Heart right ventricle (tissue), 16 donors: ENCODE results near the gene USP12. TPM values are rescaled to one million over a fixed set of nuclear protein-coding genes. Genes with fewer than 3 reads are reported as not detected.
A peak's percentile ranks its signal among the peaks of the same experiment; 100 is the strongest.
"Not testable (repeated sequence)": the region's sequence is repeated elsewhere in the genome, so short reads cannot be mapped to it uniquely, and the experiment has no call there.

Experiments
- ATAC-seq, 8 donors: fragments of 200-7000 bp; cut with Tn5 transposase; one replicate each; pipeline ENCODE4 v1.9.1; 2020; ENCODE audit warnings: mild to moderate bottlenecking in 8 of 8, moderate library complexity in 8 of 8, moderate number of reproducible peaks in 1 of 8
- DNase-seq, 2 donors: peaks; one replicate each; pipeline ENCODE4 v3.0.0-alpha.2; 2020
- H3K27ac ChIP-seq, 10 donors: fragments of 200-600 bp; sonication (generic) in 2 of 10; one replicate each; pipeline versions ENCODE4 v1.5.0 to v1.8.0; 2020 to 2022; ENCODE audit warnings: mild to moderate bottlenecking in 3 of 10
- H3K27me3 ChIP-seq, 7 donors: fragments of 200-600 bp; one replicate each; pipeline ENCODE4 v1.8.0; 2021 to 2022; ENCODE audit warnings: mild to moderate bottlenecking in 2 of 7
- H3K36me3 ChIP-seq, 9 donors: fragments of 200-600 bp; sonication (generic) in 1 of 9; one replicate each; pipeline versions ENCODE4 v1.5.0 to v1.8.0; 2020 to 2022; ENCODE audit warnings: mild to moderate bottlenecking in 2 of 9
- H3K4me1 ChIP-seq, 9 donors: fragments of 200-600 bp; sonication (generic) in 1 of 9; one replicate each; pipeline versions ENCODE4 v1.5.0 to v1.8.0; 2020 to 2022; ENCODE audit warnings: mild to moderate bottlenecking in 4 of 9
- H3K4me3 ChIP-seq, 10 donors: fragments of 200-600 bp; sonication (generic) in 2 of 10; one replicate each; pipeline versions ENCODE4 v1.5.0 to v1.8.0; 2020 to 2022; ENCODE audit warnings: mild to moderate bottlenecking in 7 of 10, moderate library complexity in 2 of 10
- H3K9me3 ChIP-seq, 11 donors: fragments of 200-600 bp in 10 of 11; sonication (generic) in 2 of 11; one replicate each; pipeline versions ENCODE4 v1.5.0 to v1.8.0; 2013 to 2022; ENCODE audit warnings: mild to moderate bottlenecking in 2 of 11, control low read depth in 1 of 11, moderate library complexity in 1 of 11
- CTCF ChIP-seq, 9 donors: fragments of 200-600 bp; sonication (generic) in 2 of 9; IDR thresholded peaks; one replicate each; pipeline versions ENCODE4 v1.5.0 to v1.8.0; 2021 to 2022; ENCODE audit warnings: antibody characterized with exemption in 9 of 9, mild to moderate bottlenecking in 5 of 9, moderate library complexity in 1 of 9
- WGBS, 2 donors: extraction: QIAGEN DNeasy Blood & Tissue Kit; methylation state at CpG; one replicate each; pipeline ENCODE4 v1.1.7; 2013; ENCODE audit warnings: inconsistent platforms in 1 of 2; 5-methylcytosine and 5-hydroxymethylcytosine counted together
- intact Hi-C, 10 donors: fragments of 100-400 bp; cut with DNase I; formaldehyde crosslinking; loops; one replicate each; pipeline versions ENCODE4 v1.11.1 to v1.14.2; 2022
- long read RNA-seq, 3 donors: library from polyadenylated mRNA; unstranded; transcript quantifications; one replicate each; pipeline ENCODE4 v2.0.0, GENCODE V29; 2020 to 2021
- polyA plus RNA-seq, 2 donors: library from polyadenylated mRNA; stranded (reverse); fragments of 200-250 nt; gene quantifications; one replicate each; pipeline ENCODE4 v1.2.3, GENCODE V29; 2013
- total RNA-seq, 10 donors: library from RNA; stranded (reverse); fragmentation: NEBNext Ultra II Directional in 3 of 10; extraction: Animal tissue kit (Norgen Biotek cat#: 25700) in 3 of 10; gene quantifications; one replicate each; pipeline versions ENCODE4 v1.2.1 to v1.2.4, GENCODE V29; 2021 to 2023
- donor health status: Arrhythmogenic right ventricular cardiomyopathy.
- donor health status: ischemic (EF 13 %, LVEDD 7.1; RV severe dilation, severe dysfunction).
- donor health status: healthy with polysubstance abuse.
- donor health status: DM: no; HTN: yes; CAD: no.
- donor health status: DM: no; HTN: no; CAD: no.
- donor health status: ischemic (EF 25% LVEDD 6.9; RV normal size, moderate dysfunction).
- donor health status: ischemic (EF 25% LVEDD 5.7; RV mildly dilated, moderate dysfunction).
- donor health status: healthy.
- donor health status: DM: yes; HTN: yes; CAD: no.
- donor health status: Ischemic cardiomyopathy.
- donor health status: ischemic (EF 35%, LVEDD 5.7; RV mildly dilated, moderate dysfunction).
- donor health status: nonischemic (EF 11% LVEDD 7.7; RV severe dilation, severe dysfunction).
- donor health status: DM: yes; HTN: yes; CAD: no.
- donor health status: PGD.
- donor health status: ischemic (EF 29% LVEDD 5.4; RV normal size, mild dysfunction).
- donor health status: nonischemic (EF 23%, LVEDD 6.1; RV moderate dilation, normal function).

Gene USP12
- 10 to 100 TPM; 15.4 to 22.9 (median 19.5) TPM for total RNA-seq
- 10 to 100 TPM in 1 of 2 donors, 1 to 10 TPM in 1; 4.3 to 13.9 TPM for polyA plus RNA-seq
- long read RNA-seq, donor 1, full-length matches to known transcripts, result 25 of 33 reads
- long read RNA-seq, donor 1, partial matches to known transcripts, result 1 of 33 reads
- long read RNA-seq, donor 1, other reads (novel, unspliced or antisense), result 7 of 33 reads
- long read RNA-seq, donor 2, full-length matches to known transcripts, result 20 of 22 reads
- long read RNA-seq, donor 2, partial matches to known transcripts, result 2 of 22 reads
- long read RNA-seq, donor 2, other reads (novel, unspliced or antisense), result 0 of 22 reads
- long read RNA-seq, donor 3, full-length matches to known transcripts, result 1 of 16 reads
- long read RNA-seq, donor 3, partial matches to known transcripts, result 14 of 16 reads
- long read RNA-seq, donor 3, other reads (novel, unspliced or antisense), result 1 of 16 reads

GRCh38 chr13:27171244-27171826, at the start of gene USP12:
USP12 (minus strand) TSS chr13:27171811; CDS start chr13:27171639, 172 bp downstream.
- Histone ChIP-seq H3K4me1 (peaks cover 11 to 63% (median 44%) of the 10 kb centered on the region in 9 donors), H3K27me3 (no peaks in the 10 kb centered on the region), H3K4me3 (peak within 1 kb of the TSS; percentile 79 to 97 (median 87)), H3K27ac (peak within 1 kb of the TSS; percentile 81 to 97 (median 95)), H3K36me3 (no peaks in the 10 kb centered on the region), H3K9me3 (no peaks in the 10 kb centered on the region)
- intact Hi-C loops, result loop anchor here in 8 of 10 donors (2.0 to 10.0 kb wide), 8 partner anchors 39 to 187 kb away; partner anchors contain the start of genes RPL21 (in 8 of the 8) and RASL11A (in 2 of the 8)
- DNase-seq (peak; percentile 24 to 43), ATAC-seq (peak in 7 of 8 donors; percentile 4 to 25 (median 21))
- TF ChIP-seq CTCF (IDR thresholded peaks at IDR 0.05), result peak in 3 of 9 donors; percentile 7 to 37 (median 12)
- WGBS, 2 donors, result 1% methylated on average over 43 to 87 of the region's 88 CpGs

- no peak for ATAC-seq
- Histone ChIP-seq H3K27ac (no peak overlapping the region), H3K36me3 (no peaks in the 10 kb centered on the region), H3K9me3 (peaks cover 0 to 6% (median 0%) of the 10 kb centered on the region in 11 donors), H3K4me1 (no peaks in the 10 kb centered on the region), H3K4me3 (no peak overlapping the region), H3K27me3 (no peaks in the 10 kb centered on the region)
- DNase-seq, result no peak
- intact Hi-C loops, result no loop called here
- 89 to 91% methylated on average over 19 of the region's 19 CpGs for WGBS, 2 donors
- no peak for TF ChIP-seq CTCF (IDR thresholded peaks at IDR 0.05)
Observed at GRCh38 chr13:27219611-27220010, 48.0 kb upstream of the USP12 start.

- H3K27ac ChIP-seq, H3K4me1 ChIP-seq, H3K36me3 ChIP-seq, intact Hi-C loops, DNase-seq, ATAC-seq, H3K9me3 ChIP-seq, H3K4me3 ChIP-seq, H3K27me3 ChIP-seq: not testable (repeated sequence)
- 66 to 68% methylated on average over 1 of the region's 1 CpG for WGBS, 2 donors
Observed at GRCh38 chr13:27218861-27219260, 47.2 kb upstream of the USP12 start.

- not testable (repeated sequence) for ATAC-seq, DNase-seq
- 56 to 67% methylated on average over 2 of the region's 2 CpGs for WGBS, 2 donors
Observed at GRCh38 chr13:27217791-27218190, 46.2 kb upstream of the USP12 start.

GRCh38 chr13:27213386-27213785, 41.8 kb upstream of the USP12 start:
- H3K4me3 ChIP-seq, ATAC-seq, H3K27me3 ChIP-seq, H3K36me3 ChIP-seq, H3K4me1 ChIP-seq, DNase-seq, intact Hi-C loops, H3K27ac ChIP-seq: not testable (repeated sequence)
- WGBS, 2 donors, result 95 to 96% methylated on average over 5 of the region's 5 CpGs
- H3K9me3 ChIP-seq, result peaks cover 0 to 36% (median 0%) of the 10 kb centered on the region in 11 donors

More at GRCh38 chr13:27217791-27218190, 46.2 kb upstream of the USP12 start:
- H3K9me3 ChIP-seq, H3K27me3 ChIP-seq, H3K4me3 ChIP-seq, H3K36me3 ChIP-seq, intact Hi-C loops, H3K27ac ChIP-seq, H3K4me1 ChIP-seq: not testable (repeated sequence)
